Measurements from ENCODE around the gene ATXN3.
A peak's percentile ranks its signal among the peaks of the same experiment; 100 is the strongest.

The ATXN3 gene

DNA sequence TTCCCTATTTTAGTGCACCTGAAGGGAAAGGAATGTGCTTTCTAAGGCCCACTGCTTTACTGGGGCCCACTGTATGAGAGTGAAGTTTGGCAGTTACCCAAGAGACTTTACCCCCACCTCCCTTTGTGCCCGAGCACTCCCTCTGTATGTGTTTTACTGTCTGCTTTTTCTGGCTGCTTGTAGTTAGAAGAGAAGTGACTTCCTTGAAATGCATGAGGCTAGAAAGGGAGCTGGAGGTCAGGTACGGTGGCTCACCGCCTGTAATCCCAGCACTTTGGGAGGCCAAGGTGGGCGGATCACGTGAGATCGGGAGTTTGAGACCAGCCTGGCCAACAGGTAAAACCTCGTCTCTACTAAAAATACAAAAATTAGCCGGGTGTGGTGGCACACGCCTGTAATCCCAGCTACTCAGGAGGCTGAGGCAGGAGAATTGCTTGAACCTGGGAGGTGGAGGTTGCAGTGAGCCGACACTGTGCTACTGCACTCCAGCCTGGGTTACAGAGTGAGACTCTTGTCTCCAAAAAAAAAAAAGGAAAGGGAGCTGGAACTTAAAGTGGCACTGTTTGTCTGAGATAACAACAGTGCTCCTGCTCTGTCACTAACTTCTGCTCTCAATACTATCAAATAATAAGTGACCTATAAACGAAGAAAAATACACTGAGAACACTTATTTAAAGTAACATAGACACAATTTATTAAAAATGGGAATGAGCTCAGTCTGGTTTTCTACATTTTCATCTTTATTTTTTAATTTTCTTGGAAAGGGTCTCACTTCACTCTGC lies 72.3 kb downstream of the ATXN3 start:
- POLR2A ChIA-PET (ENCODE audit: low non-redundant PET), result no interaction called here
- TF ChIP-seq CTCF (conservative IDR thresholded peaks at IDR 0.05; ENCODE audit: low read depth), result no peak
- H3K27ac ChIP-seq, result peak overlapping the region; percentile 21; the same call in 1 of the 2 replicates
- CTCF ChIA-PET, result no interaction called here
- DNase-seq (ENCODE audit: low spot score), result no peak

- no peak overlapping the region for H3K27ac ChIP-seq
- CTCF ChIA-PET, result no interaction called here
- TF ChIP-seq CTCF (conservative IDR thresholded peaks at IDR 0.05; ENCODE audit: low read depth), result no peak
- DNase-seq (ENCODE audit: low spot score), result no peak
- POLR2A ChIA-PET (ENCODE audit: low non-redundant PET), result no interaction called here
These were observed 72.9 kb downstream of the ATXN3 start for GRCh38 chr14:92033433-92033832.

GRCh38 chr14:92026548-92027190 lies 79.7 kb downstream of the ATXN3 start:
- POLR2A ChIA-PET (ENCODE audit: low non-redundant PET), result no interaction called here
- TF ChIP-seq CTCF (conservative IDR thresholded peaks at IDR 0.05; ENCODE audit: low read depth), result no peak
- CTCF ChIA-PET, result no interaction called here
- DNase-seq (ENCODE audit: low spot score), result no peak
- no peak overlapping the region for H3K27ac ChIP-seq

- CTCF ChIA-PET, result no interaction called here
- no peak for TF ChIP-seq CTCF (conservative IDR thresholded peaks at IDR 0.05; ENCODE audit: low read depth)
- POLR2A ChIA-PET (ENCODE audit: low non-redundant PET), result no interaction called here
- H3K27ac ChIP-seq, result no peak overlapping the region
- DNase-seq (ENCODE audit: low spot score), result no peak
These were observed 84.3 kb downstream of the ATXN3 start for GRCh38 chr14:92022036-92022435.

- CTCF ChIA-PET, result interaction anchor here (0.6 kb wide), 1 partner anchor 373 kb away, joined by 3 read pairs; no protein-coding TSS in a partner anchor
- no peak overlapping the region for H3K27ac ChIP-seq
- POLR2A ChIA-PET (ENCODE audit: low non-redundant PET), result no interaction called here
- TF ChIP-seq CTCF (conservative IDR thresholded peaks at IDR 0.05; ENCODE audit: low read depth), result no peak
- no peak for DNase-seq (ENCODE audit: low spot score)
These were observed 84.9 kb downstream of the ATXN3 start for GRCh38 chr14:92021523-92021922.

- TF ChIP-seq CTCF (conservative IDR thresholded peaks at IDR 0.05; ENCODE audit: low read depth), result no peak
- ChIA-PET POLR2A (ENCODE audit: low non-redundant PET) (no interaction called here), CTCF (interaction anchor here (0.6 kb wide), 1 partner anchor 24 kb away, joined by 3 read pairs; no protein-coding TSS in a partner anchor)
- no peak overlapping the region for H3K27ac ChIP-seq
- no peak for DNase-seq (ENCODE audit: low spot score)
These were observed 92.3 kb downstream of the ATXN3 start for GRCh38 chr14:92014040-92014439.

Measured in RWPE1 (cell line).